Ovary (tissue), 3 donors: Measurements from ENCODE around the gene ZNF213.

Experiments used
- POLR2A ChIP-seq: fragments of 450-650 bp; IDR thresholded peaks from one replicate; pipeline ENCODE4 v1.6.1; 2017; ENCODE audit warnings: antibody characterized with exemption, mild to moderate bottlenecking, moderate library complexity
- TF ChIP-seq, protein P1 (sequence below), 3 donors: fragments of 450-650 bp in 2 of 3; fragments of 200-600 bp in 1 of 3; IDR thresholded peaks; one replicate each; pipeline versions ENCODE4 v1.5.1 to v1.8.0; 2016 to 2022; ENCODE audit warnings: antibody characterized with exemption in 3 of 3, mild to moderate bottlenecking in 1 of 3
- donor health status: DM: no; HTN: no; CAD: no.

DNA sequence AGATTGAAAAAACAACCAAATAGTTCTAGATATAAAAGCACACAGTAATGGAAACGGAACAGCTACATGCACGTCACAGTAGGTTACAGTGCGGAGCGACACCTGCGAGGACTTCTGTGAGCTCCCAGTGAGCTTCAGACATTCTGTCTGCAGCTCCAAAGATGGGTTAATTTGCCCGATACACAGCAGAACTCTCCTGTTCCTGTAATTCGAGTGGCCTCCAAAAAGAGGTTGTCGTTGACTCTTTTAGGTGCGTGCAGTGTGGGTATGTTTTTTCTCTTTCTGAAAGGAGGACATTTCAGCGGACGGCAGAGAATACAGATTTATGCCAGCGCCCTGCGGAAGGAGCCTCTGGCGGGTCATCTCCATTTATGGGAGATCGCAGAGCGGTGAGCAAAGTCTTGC lies 56.1 kb downstream of the ZNF213 start:
- TF ChIP-seq, protein P1, sequence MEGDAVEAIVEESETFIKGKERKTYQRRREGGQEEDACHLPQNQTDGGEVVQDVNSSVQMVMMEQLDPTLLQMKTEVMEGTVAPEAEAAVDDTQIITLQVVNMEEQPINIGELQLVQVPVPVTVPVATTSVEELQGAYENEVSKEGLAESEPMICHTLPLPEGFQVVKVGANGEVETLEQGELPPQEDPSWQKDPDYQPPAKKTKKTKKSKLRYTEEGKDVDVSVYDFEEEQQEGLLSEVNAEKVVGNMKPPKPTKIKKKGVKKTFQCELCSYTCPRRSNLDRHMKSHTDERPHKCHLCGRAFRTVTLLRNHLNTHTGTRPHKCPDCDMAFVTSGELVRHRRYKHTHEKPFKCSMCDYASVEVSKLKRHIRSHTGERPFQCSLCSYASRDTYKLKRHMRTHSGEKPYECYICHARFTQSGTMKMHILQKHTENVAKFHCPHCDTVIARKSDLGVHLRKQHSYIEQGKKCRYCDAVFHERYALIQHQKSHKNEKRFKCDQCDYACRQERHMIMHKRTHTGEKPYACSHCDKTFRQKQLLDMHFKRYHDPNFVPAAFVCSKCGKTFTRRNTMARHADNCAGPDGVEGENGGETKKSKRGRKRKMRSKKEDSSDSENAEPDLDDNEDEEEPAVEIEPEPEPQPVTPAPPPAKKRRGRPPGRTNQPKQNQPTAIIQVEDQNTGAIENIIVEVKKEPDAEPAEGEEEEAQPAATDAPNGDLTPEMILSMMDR (IDR thresholded peaks at IDR 0.05): no peak
- TF ChIP-seq POLR2A: no peak
